NCI-H128 (cell line): ENCODE results near the gene POLD2.

Experiments
- DNase-seq: peaks from one replicate; lab custom pipeline; 2025; ENCODE audit not compliant: unreplicated experiment; lab: John Stamatoyannopoulos, UW

Gene POLD2

GRCh38 chr7:44114586-44115310, 8.6 kb downstream of the POLD2 start:
- DNase-seq, result no peak

GRCh38 chr7:44113764-44114354, 9.5 kb downstream of the POLD2 start:
- no peak for DNase-seq

DNA sequence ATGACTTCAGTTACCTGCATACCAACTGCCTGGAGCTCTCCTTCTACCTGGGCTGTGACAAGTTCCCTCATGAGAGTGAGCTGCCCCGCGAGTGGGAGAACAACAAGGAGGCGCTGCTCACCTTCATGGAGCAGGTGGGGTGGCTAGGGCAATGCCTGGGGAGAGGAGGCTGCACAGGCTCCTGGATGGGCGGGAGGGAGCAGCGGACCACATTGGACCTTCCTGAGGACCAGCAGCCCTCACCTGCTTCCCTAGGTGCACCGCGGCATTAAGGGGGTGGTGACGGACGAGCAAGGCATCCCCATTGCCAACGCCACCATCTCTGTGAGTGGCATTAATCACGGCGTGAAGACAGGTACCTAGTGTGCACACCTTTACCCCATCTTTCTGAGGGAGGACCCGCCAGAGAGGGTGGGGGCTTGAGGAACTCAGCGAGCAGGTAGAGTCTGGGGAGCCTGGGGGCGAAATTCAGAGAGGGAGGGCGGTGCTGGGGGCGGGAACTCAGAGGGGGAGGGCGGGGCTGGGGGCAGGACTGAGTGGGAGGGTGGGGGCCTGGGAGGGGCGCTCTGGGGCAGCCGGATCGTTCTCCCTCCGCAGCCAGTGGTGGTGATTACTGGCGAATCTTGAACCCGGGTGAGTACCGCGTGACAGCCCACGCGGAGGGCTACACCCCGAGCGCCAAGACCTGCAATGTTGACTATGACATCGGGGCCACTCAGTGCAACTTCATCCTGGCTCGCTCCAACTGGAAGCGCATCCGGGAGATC, 10.2 kb downstream of the POLD2 start:
- DNase-seq, result no peak

GRCh38 chr7:44112231-44112996, 10.9 kb downstream of the POLD2 start:
- no peak for DNase-seq

- DNase-seq, result no peak
These were observed 11.6 kb downstream of the POLD2 start for GRCh38 chr7:44111761-44112160.

- DNase-seq, result no peak
These were observed 12.4 kb downstream of the POLD2 start for GRCh38 chr7:44110719-44111635.

GRCh38 chr7:44109991-44110390, 13.4 kb downstream of the POLD2 start:
- no peak for DNase-seq

DNA sequence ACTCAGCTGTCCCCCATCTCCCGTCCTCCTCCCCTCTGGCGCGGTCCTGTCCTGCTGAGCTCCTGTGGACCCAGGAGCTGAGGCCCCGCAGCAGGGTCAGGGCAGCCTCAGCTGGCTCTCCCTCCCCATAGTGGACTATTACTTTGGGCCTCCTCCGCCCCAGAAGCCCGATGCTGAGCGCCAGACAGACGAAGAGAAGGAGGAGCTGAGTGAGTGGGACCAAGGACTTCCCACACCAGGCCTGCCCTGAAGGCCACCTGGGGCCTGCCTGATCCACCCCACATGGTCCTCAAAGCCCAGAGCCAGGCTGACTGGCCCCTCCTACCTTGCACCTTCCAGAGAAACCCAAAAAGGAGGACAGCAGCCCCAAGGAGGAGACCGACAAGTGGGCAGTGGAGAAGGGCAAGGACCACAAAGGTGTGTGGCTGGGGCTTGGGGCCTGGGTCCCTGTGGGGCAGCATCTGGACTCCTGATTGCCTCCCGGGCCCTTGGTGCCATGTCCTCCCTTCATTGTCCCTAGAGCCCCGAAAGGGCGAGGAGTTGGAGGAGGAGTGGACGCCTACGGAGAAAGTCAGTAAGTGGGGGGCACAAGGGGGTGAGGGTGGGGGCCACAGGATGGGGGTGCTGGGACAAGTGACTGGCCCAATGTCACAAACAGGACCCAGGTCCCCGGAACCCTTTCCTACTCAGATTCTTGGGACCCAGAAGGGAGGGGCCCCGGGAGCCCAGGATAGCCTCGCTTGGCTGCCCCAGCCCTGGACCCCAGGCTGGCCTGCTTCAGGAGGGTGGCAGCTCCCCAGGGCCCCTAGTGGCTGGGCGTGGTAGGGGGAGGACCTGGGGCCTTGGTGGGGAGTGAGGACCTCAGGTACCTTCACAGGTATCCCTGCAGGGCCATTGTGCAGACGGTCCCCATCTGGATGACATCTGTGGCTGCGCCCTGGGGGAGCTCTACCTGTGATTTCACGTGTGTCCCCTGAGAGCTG, 14.3 kb downstream of the POLD2 start:
- DNase-seq, result no peak

GRCh38 chr7:44107961-44108767, 15.2 kb downstream of the POLD2 start:
- no peak for DNase-seq

DNA sequence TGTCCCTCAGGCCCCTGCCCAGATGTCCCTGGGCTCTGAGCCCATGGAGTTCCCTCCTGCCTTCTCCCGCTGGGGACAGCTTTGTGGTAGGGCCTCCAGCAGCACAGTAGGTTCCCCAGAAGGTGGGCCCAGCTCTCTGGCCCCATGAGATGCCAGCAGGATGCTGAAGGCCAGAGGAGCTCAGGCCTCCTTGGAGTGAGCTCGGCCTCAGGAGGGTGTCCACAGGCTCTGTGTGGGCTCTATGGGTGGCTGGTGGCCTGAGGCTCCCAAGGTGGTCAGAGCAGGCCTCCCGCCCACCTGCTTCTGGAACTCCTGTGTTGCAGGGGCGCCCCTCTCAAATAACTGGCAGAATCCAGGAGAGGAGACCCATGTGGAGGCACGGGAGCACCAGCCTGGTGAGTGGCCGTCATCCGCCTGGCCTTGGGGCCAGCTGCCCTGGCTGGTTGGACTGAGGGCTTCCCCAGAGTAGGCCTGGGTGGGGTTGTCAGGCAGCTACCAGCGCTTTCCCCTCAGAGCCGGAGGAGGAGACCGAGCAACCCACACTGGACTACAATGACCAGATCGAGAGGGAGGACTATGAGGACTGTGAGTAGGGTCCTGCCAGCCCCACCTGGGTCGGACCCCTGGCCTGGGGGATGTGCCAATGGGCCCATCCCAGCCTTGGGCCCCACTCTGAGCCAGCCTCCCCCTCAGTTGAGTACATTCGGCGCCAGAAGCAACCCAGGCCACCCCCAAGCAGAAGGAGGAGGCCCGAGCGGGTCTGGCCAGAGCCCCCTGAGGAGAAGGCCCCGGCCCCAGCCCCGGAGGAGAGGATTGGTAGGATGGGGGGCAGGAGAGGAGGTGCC, 16.0 kb downstream of the POLD2 start:
- no peak for DNase-seq

GRCh38 chr7:44106311-44107065, 16.9 kb downstream of the POLD2 start:
- no peak for DNase-seq

GRCh38 chr7:44105832-44106231, 17.5 kb downstream of the POLD2 start:
- no peak for DNase-seq

DNA sequence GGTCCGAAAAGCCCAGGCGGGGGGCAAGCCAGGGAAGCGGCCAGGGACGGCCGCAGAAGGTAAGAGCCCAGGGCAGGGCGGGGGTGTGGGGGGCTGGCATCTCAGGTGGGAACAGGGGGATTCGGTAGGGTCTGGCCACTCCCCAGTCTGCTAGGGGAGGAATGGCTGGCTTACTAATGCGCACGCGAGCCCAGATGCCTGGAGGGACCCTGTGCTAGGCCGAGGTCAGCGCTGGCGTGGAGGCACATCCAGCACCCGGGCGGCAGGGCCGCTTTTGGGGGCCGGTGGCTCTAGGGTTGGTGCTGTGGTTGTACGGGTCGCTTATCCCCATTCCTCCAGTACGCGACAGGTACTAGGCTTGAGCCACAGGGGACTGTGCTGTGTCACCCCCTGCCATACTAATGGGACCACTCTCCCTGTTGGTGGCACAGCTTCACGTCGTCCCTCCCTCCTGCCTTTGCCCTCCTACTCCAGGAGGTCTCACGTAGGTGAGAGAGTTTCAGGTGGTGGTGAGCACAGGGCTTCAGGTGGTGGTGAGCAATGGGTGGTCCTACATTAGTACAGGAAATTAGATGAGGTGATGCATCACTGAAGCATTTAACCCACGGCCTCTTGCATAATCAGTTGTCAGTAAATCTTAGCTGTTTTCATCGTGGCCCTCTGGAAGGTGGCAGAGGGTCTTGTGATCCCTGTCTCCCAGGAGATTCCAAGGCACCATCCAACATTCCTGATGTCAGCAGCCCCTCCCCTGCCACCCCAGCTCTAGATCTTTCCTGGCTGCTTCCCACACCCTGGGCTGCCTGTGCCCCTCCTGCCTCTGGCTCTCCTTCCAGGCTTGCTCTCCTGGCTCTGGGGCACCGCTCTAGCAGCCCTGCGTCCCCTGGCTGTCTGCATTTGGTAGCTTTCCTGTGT, 18.2 kb downstream of the POLD2 start:
- DNase-seq, result no peak

DNA sequence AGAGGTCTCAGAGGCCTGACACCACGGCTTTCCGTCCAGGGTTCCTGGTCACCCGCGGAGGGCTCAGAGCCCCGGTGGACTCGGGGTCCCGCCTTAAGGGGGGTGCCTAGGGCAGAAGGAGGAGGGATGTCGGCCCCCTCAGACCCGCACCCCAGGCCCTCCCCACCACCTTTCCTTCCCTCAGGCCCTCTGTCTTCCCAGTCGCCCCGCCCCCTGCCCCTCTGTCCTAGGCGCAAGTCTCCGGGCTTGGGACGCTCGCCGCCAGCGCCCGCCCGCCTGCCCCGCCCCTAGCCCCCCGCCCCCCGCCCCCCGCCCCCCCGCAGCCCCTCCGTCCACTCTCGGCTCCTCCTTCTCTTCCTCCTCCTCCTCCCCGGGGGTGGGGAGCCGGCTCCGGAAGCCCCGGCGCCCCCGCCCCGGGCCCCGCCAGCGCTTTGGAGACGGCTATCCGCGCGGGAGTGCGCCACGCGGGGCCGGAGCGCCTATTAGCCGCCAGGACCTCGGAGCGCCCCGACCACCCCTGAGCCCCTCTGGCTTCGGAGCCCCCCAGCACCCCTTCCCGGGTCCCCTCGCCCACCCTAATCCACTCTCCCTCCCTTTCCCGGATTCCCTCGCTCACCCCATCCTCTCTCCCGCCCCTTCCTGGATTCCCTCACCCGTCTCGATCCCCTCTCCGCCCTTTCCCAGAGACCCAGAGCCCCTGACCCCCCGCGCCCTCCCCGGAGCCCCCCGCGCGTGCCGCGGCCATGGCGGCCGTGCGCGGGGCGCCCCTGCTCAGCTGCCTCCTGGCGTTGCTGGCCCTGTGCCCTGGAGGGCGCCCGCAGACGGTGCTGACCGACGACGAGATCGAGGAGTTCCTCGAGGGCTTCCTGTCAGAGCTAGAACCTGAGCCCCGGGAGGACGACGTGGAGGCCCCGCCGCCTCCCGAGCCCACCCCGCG, 19.2 kb downstream of the POLD2 start, which contains the start of gene AEBP1:
AEBP1 (plus strand) TSS at position 423 of the 937 bp plus-strand sequence; CDS start at position 744, 321 bp downstream.
- no peak for DNase-seq

DNA sequence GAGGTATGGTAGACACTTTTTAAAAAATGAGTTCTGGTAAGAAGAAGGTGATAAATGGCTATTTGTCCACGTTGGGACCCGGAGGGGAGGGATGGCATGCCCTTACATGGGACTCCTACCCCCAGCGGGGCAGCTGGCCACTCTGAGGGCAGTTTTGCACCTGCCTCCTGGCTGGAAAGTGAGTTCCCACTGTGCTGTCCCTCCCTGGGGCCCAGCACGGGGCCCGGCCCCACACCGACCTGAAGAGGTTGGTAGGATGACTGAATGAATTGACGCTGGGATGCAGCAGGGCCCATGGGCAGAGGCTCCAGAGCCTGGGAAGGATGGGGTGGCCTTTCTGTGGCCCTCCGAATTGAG, 19.8 kb downstream of the POLD2 start:
- no peak for DNase-seq
